Brain microvascular endothelial cell (primary cell): ENCODE results near the gene AMBRA1.
A peak's percentile ranks its signal among the peaks of the same experiment; 100 is the strongest.
"Not testable (repeated sequence)": the region's sequence is repeated elsewhere in the genome, so short reads cannot be mapped to it uniquely, and the experiment has no call there.

Experiments
- DNase-seq: peaks from one replicate; pipeline ENCODE4 v3.0.0-alpha.2; 2020
- H3K27ac ChIP-seq: fragments of 250-450 bp; sonication (Bioruptor Pico); 2 replicates; pipeline ENCODE4 v1.5.1; 2020; ENCODE audit warnings: mild to moderate bottlenecking, moderate library complexity
- H3K27me3 ChIP-seq: fragments of 250-450 bp; sonication (Bioruptor Pico); replicated peaks from 2 replicates; pipeline ENCODE4 v1.5.1; 2020; ENCODE audit warnings: mild to moderate bottlenecking
- H3K36me3 ChIP-seq: fragments of 250-450 bp; sonication (Bioruptor Pico); replicated peaks from 2 replicates; pipeline ENCODE4 v1.5.1; 2020; ENCODE audit warnings: mild to moderate bottlenecking
- H3K4me3 ChIP-seq: 2 replicates; pipeline ENCODE4 v1.5.1; 2011; ENCODE audit warnings: low read depth, mild to moderate bottlenecking, control low read depth, low read length, moderate library complexity
- CTCF ChIP-seq: IDR thresholded peaks from 2 replicates; pipeline ENCODE4 v1.5.1; 2011; ENCODE audit warnings: low read depth, mild to moderate bottlenecking, moderate library complexity, low read length, control low read depth, inconsistent platforms; ENCODE audit errors: missing control alignments
- in situ Hi-C: cut with HindIII; loops from 2 replicates; pipeline ENCODE4 v1.10.0; 2017; ENCODE audit warnings: low sequenced_read_pairs, low pct_ligation_motif_present

AMBRA1 gene

DNA sequence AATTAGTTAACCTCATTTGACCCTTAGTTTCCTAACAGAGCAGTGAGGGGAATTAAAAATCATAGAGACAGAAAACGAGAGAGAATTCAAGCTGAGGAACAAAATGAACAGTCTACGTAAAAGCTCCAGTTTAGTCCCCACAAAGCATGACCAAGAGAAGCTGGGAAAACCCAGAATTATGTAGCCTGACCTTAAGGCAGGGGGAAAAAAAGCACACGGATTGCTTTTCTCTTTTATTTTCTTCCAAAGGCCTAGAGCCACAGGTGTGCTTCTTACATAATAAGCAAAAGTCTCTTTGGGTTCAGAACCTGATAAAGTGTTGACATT is 514 bp upstream of the AMBRA1 start:
- in situ Hi-C loops: no loop called here
- no peak for DNase-seq
- no peaks in the 10 kb centered on the region for H3K27me3 ChIP-seq
- peak overlapping the region; percentile 59 for H3K27ac ChIP-seq
- no peaks in the 10 kb centered on the region for H3K36me3 ChIP-seq
- TF ChIP-seq CTCF: no peak
- peak overlapping the region; percentile 90 for H3K4me3 ChIP-seq

GRCh38 chr11:46590740-46591605 is 2.9 kb downstream of the AMBRA1 start:
- in situ Hi-C loops: no loop called here
- H3K4me3 ChIP-seq: no peak overlapping the region
- TF ChIP-seq CTCF: no peak
- no peak for DNase-seq
- no peak overlapping the region for H3K27ac ChIP-seq
- H3K36me3 ChIP-seq: no peaks in the 10 kb centered on the region
- H3K27me3 ChIP-seq: no peaks in the 10 kb centered on the region

GRCh38 chr11:46588915-46589314 is 4.9 kb downstream of the AMBRA1 start:
- Histone ChIP-seq H3K27me3 (no peaks in the 10 kb centered on the region), H3K27ac (no peak overlapping the region), H3K36me3 (no peaks in the 10 kb centered on the region), H3K4me3 (no peak overlapping the region)
- DNase-seq: no peak
- TF ChIP-seq CTCF: no peak
- in situ Hi-C loops: no loop called here

GRCh38 chr11:46588131-46588530 is 5.7 kb downstream of the AMBRA1 start:
- H3K27me3 ChIP-seq: no peaks in the 10 kb centered on the region
- in situ Hi-C loops: no loop called here
- TF ChIP-seq CTCF: no peak

DNA sequence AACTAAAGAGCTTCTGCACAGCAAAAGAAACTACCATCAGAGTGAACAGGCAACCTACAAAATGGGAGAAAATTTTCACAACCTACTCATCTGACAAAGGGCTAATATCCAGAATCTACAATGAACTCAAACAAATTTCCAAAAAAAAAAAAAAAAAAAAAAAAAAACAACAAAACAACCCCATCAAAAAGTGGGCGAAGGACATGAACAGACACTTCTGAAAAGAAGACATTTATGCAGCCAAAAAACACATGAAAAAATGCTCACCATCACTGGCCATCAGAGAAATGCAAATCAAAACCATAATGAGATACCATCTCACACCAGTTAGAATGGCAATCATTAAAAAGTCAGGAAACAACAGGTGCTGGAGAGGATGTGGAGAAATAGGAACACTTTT is 10.3 kb downstream of the AMBRA1 start:
- H3K27me3 ChIP-seq, H3K27ac ChIP-seq, DNase-seq, H3K36me3 ChIP-seq, in situ Hi-C loops, H3K4me3 ChIP-seq: not testable (repeated sequence)

More at GRCh38 chr11:46588131-46588530, 5.7 kb downstream of the AMBRA1 start:
- no peak for DNase-seq
- Histone ChIP-seq H3K4me3 (no peak overlapping the region), H3K27ac (no peak overlapping the region), H3K36me3 (no peaks in the 10 kb centered on the region)

GRCh38 chr11:46582588-46582987 is 11.2 kb downstream of the AMBRA1 start:
- no peak for DNase-seq
- no peaks in the 10 kb centered on the region for H3K36me3 ChIP-seq
- TF ChIP-seq CTCF: no peak
- H3K4me3 ChIP-seq: no peak overlapping the region
- no peaks in the 10 kb centered on the region for H3K27me3 ChIP-seq
- H3K27ac ChIP-seq: no peak overlapping the region
- in situ Hi-C loops: no loop called here
